Measurements from ENCODE around the gene PRRG4. TPM values are rescaled to one million over a fixed set of nuclear protein-coding genes. Genes with fewer than 3 reads are reported as not detected.
"Not testable (repeated sequence)": the region's sequence is repeated elsewhere in the genome, so short reads cannot be mapped to it uniquely, and the experiment has no call there.

Gene PRRG4
- 0.04 TPM for polyA plus RNA-seq (2013, experiment 1 of 2)
- polyA plus RNA-seq (2013, experiment 2 of 2), result 0.03 TPM

- peaks cover 0 to 2% of the 10 kb centered on the region in 2 donors for H3K9me3 ChIP-seq (replicated peaks in 1 of 2; ENCODE audit: control insufficient read depth in 2 of 2, insufficient read depth in 1 of 2, low read depth in 1 of 2, low read length in 2 of 2)
- peak within 1 kb of the TSS; percentile 85 for H2AFZ ChIP-seq (ENCODE audit: low read length)
- H3K27ac ChIP-seq (replicated peaks; ENCODE audit: low read length), result no peak within 1 kb of the TSS
- DNase-seq (ENCODE audit: low spot score), result peak; percentile 32
- no peak within 1 kb of the TSS for H2AK5ac ChIP-seq (ENCODE audit: low read depth, low read length)
- peak within 1 kb of the TSS; percentile 2 to 81 for H3K4me3 ChIP-seq (ENCODE audit: low read length in 2 of 2)
- H3K9ac ChIP-seq (ENCODE audit: low read depth, low read length, poor library complexity), result peak within 1 kb of the TSS; percentile 82
- peak within 1 kb of the TSS; percentile 88 for H3K18ac ChIP-seq (ENCODE audit: low read length)
- no CpG with 5 or more reads among the region's 85 CpGs for WGBS, 2 donors (ENCODE audit: extremely low coverage in 2 of 2, insufficient read length in 2 of 2, insufficient replicate concordance in 1 of 2)
- H3K27me3 ChIP-seq (ENCODE audit: control insufficient read depth in 3 of 3, insufficient read depth in 3 of 3, low read depth in 1 of 3, low read length in 3 of 3), result peaks cover 4 to 75% (median 27%) of the 10 kb centered on the region in 3 experiments
- no peaks in the 10 kb centered on the region for H3K4me1 ChIP-seq (ENCODE audit: control insufficient read depth in 2 of 2, insufficient read depth in 1 of 2, low read depth in 1 of 2, low read length in 2 of 2)
- H2BK12ac ChIP-seq (ENCODE audit: low read length), result no peak within 1 kb of the TSS
- no peak within 1 kb of the TSS for H3K14ac ChIP-seq (ENCODE audit: low read length)
- peak within 1 kb of the TSS; percentile 16 for H2BK15ac ChIP-seq (ENCODE audit: low read length)
- no peak within 1 kb of the TSS for H2BK5ac ChIP-seq (ENCODE audit: low read length)
- H3K36me3 ChIP-seq (replicated peaks in 1 of 2; ENCODE audit: control insufficient read depth in 2 of 2, insufficient read depth in 2 of 2, low read length in 2 of 2), result no peaks in the 10 kb centered on the region
- H4K8ac ChIP-seq (ENCODE audit: low read depth, low read length), result no peak within 1 kb of the TSS
- peak within 1 kb of the TSS; percentile 84 for H3K4me2 ChIP-seq (ENCODE audit: insufficient read depth, low read length, poor library complexity, severe bottlenecking)
- peak within 1 kb of the TSS; percentile 61 for H3K23ac ChIP-seq (ENCODE audit: low read depth, low read length, poor library complexity)
- no peak within 1 kb of the TSS for H2BK120ac ChIP-seq (ENCODE audit: low read depth, low read length)
- no peak within 1 kb of the TSS for H3K4ac ChIP-seq (ENCODE audit: low read length)
- no peak within 1 kb of the TSS for H4K91ac ChIP-seq (ENCODE audit: low read depth, low read length, poor library complexity)
- H3K79me1 ChIP-seq (ENCODE audit: low read depth, low read length), result no peaks in the 10 kb centered on the region
These were observed at the start of gene PRRG4 for GRCh38 chr11:32829680-32830412. PRRG4 (plus strand) TSS chr11:32829927; CDS start chr11:32830530, 603 bp downstream.

- not testable (repeated sequence) for H2BK120ac ChIP-seq (ENCODE audit: low read depth, low read length); H2BK5ac ChIP-seq (ENCODE audit: low read length); H3K9ac ChIP-seq (ENCODE audit: low read depth, low read length, poor library complexity); H2BK12ac ChIP-seq (ENCODE audit: low read length); H3K36me3 ChIP-seq (replicated peaks in 1 of 2; ENCODE audit: control insufficient read depth in 2 of 2, insufficient read depth in 2 of 2, low read length in 2 of 2); H3K27ac ChIP-seq (replicated peaks; ENCODE audit: low read length); DNase-seq (ENCODE audit: low spot score); H3K4ac ChIP-seq (ENCODE audit: low read length); H4K91ac ChIP-seq (ENCODE audit: low read depth, low read length, poor library complexity); H3K14ac ChIP-seq (ENCODE audit: low read length); H2AFZ ChIP-seq (ENCODE audit: low read length); H3K4me2 ChIP-seq (ENCODE audit: insufficient read depth, low read length, poor library complexity, severe bottlenecking); H3K79me1 ChIP-seq (ENCODE audit: low read depth, low read length); H3K4me3 ChIP-seq (ENCODE audit: low read length in 2 of 2); H3K27me3 ChIP-seq (ENCODE audit: control insufficient read depth in 3 of 3, insufficient read depth in 3 of 3, low read depth in 1 of 3, low read length in 3 of 3); H3K18ac ChIP-seq (ENCODE audit: low read length); H2AK5ac ChIP-seq (ENCODE audit: low read depth, low read length); H3K4me1 ChIP-seq (ENCODE audit: control insufficient read depth in 2 of 2, insufficient read depth in 1 of 2, low read depth in 1 of 2, low read length in 2 of 2); H2BK15ac ChIP-seq (ENCODE audit: low read length); H3K23ac ChIP-seq (ENCODE audit: low read depth, low read length, poor library complexity); H3K9me3 ChIP-seq (replicated peaks in 1 of 2; ENCODE audit: control insufficient read depth in 2 of 2, insufficient read depth in 1 of 2, low read depth in 1 of 2, low read length in 2 of 2); H4K8ac ChIP-seq (ENCODE audit: low read depth, low read length)
- WGBS, 2 donors (ENCODE audit: extremely low coverage in 2 of 2, insufficient read length in 2 of 2, insufficient replicate concordance in 1 of 2), result no CpG with 5 or more reads among the region's 2 CpGs
These were observed 48.9 kb upstream of the PRRG4 start for GRCh38 chr11:32780839-32781238.

GRCh38 chr11:32781721-32782120 lies 48.0 kb upstream of the PRRG4 start:
- no CpG with 5 or more reads among the region's 5 CpGs for WGBS, 2 donors (ENCODE audit: extremely low coverage in 2 of 2, insufficient read length in 2 of 2, insufficient replicate concordance in 1 of 2)
- H3K4me3 ChIP-seq (ENCODE audit: low read length in 2 of 2), result no peak overlapping the region
- peak overlapping the region; percentile 78 for H4K8ac ChIP-seq (ENCODE audit: low read depth, low read length)
- H3K4me1 ChIP-seq (ENCODE audit: control insufficient read depth in 2 of 2, insufficient read depth in 1 of 2, low read depth in 1 of 2, low read length in 2 of 2), result no peaks in the 10 kb centered on the region
- no peak overlapping the region for H2BK120ac ChIP-seq (ENCODE audit: low read depth, low read length)
- no peaks in the 10 kb centered on the region for H3K79me1 ChIP-seq (ENCODE audit: low read depth, low read length)
- no peak overlapping the region for H3K9ac ChIP-seq (ENCODE audit: low read depth, low read length, poor library complexity)
- no peak overlapping the region for H3K4me2 ChIP-seq (ENCODE audit: insufficient read depth, low read length, poor library complexity, severe bottlenecking)
- no peaks in the 10 kb centered on the region for H3K9me3 ChIP-seq (replicated peaks in 1 of 2; ENCODE audit: control insufficient read depth in 2 of 2, insufficient read depth in 1 of 2, low read depth in 1 of 2, low read length in 2 of 2)
- no peak overlapping the region for H3K18ac ChIP-seq (ENCODE audit: low read length)
- H2BK15ac ChIP-seq (ENCODE audit: low read length), result no peak overlapping the region
- H3K4ac ChIP-seq (ENCODE audit: low read length), result no peak overlapping the region
- H4K91ac ChIP-seq (ENCODE audit: low read depth, low read length, poor library complexity), result no peak overlapping the region
- H3K27ac ChIP-seq (replicated peaks; ENCODE audit: low read length), result no peak overlapping the region
- no peak overlapping the region for H3K14ac ChIP-seq (ENCODE audit: low read length)
- H3K27me3 ChIP-seq (ENCODE audit: control insufficient read depth in 3 of 3, insufficient read depth in 3 of 3, low read depth in 1 of 3, low read length in 3 of 3), result no peaks in the 10 kb centered on the region
- no peaks in the 10 kb centered on the region for H3K36me3 ChIP-seq (replicated peaks in 1 of 2; ENCODE audit: control insufficient read depth in 2 of 2, insufficient read depth in 2 of 2, low read length in 2 of 2)
- no peak overlapping the region for H2BK12ac ChIP-seq (ENCODE audit: low read length)
- no peak overlapping the region for H3K23ac ChIP-seq (ENCODE audit: low read depth, low read length, poor library complexity)
- H2AK5ac ChIP-seq (ENCODE audit: low read depth, low read length), result no peak overlapping the region
- no peak overlapping the region for H2AFZ ChIP-seq (ENCODE audit: low read length)
- no peak overlapping the region for H2BK5ac ChIP-seq (ENCODE audit: low read length)
- no peak for DNase-seq (ENCODE audit: low spot score)

GRCh38 chr11:32785262-32785661 lies 44.5 kb upstream of the PRRG4 start:
- Histone ChIP-seq H3K18ac (ENCODE audit: low read length) (no peak overlapping the region), H3K4ac (ENCODE audit: low read length) (no peak overlapping the region), H2AFZ (ENCODE audit: low read length) (no peak overlapping the region), H2AK5ac (ENCODE audit: low read depth, low read length) (no peak overlapping the region), H3K23ac (ENCODE audit: low read depth, low read length, poor library complexity) (no peak overlapping the region), H3K27ac (replicated peaks; ENCODE audit: low read length) (no peak overlapping the region), H2BK120ac (ENCODE audit: low read depth, low read length) (no peak overlapping the region), H3K27me3 (ENCODE audit: control insufficient read depth in 3 of 3, insufficient read depth in 3 of 3, low read depth in 1 of 3, low read length in 3 of 3) (peaks cover 0 to 8% (median 0%) of the 10 kb centered on the region in 3 experiments), H3K4me2 (ENCODE audit: insufficient read depth, low read length, poor library complexity, severe bottlenecking) (no peak overlapping the region), H2BK5ac (ENCODE audit: low read length) (no peak overlapping the region), H3K79me1 (ENCODE audit: low read depth, low read length) (no peaks in the 10 kb centered on the region), H3K4me3 (ENCODE audit: low read length in 2 of 2) (no peak overlapping the region), H3K9me3 (replicated peaks in 1 of 2; ENCODE audit: control insufficient read depth in 2 of 2, insufficient read depth in 1 of 2, low read depth in 1 of 2, low read length in 2 of 2) (no peaks in the 10 kb centered on the region), H4K91ac (ENCODE audit: low read depth, low read length, poor library complexity) (no peak overlapping the region), H2BK12ac (ENCODE audit: low read length) (no peak overlapping the region), H3K9ac (ENCODE audit: low read depth, low read length, poor library complexity) (no peak overlapping the region), H3K36me3 (replicated peaks in 1 of 2; ENCODE audit: control insufficient read depth in 2 of 2, insufficient read depth in 2 of 2, low read length in 2 of 2) (no peaks in the 10 kb centered on the region), H2BK15ac (ENCODE audit: low read length) (no peak overlapping the region), H3K4me1 (ENCODE audit: control insufficient read depth in 2 of 2, insufficient read depth in 1 of 2, low read depth in 1 of 2, low read length in 2 of 2) (no peaks in the 10 kb centered on the region), H3K14ac (ENCODE audit: low read length) (no peak overlapping the region), H4K8ac (ENCODE audit: low read depth, low read length) (no peak overlapping the region)
- WGBS, 2 donors (ENCODE audit: extremely low coverage in 2 of 2, insufficient read length in 2 of 2, insufficient replicate concordance in 1 of 2), result no CpG with 5 or more reads among the region's 3 CpGs
- DNase-seq (ENCODE audit: low spot score), result no peak

Measured in neuronal stem cell (in vitro differentiated cells).